SK-N-MC (cell line): ENCODE results near the gene TNFRSF1A.

Experiments
- DNase-seq: peaks from one replicate; pipeline ENCODE4 v3.0.0-alpha.2; 2011; ENCODE audit warnings: low read depth, low spot score
- H3K27ac ChIP-seq: fragments of 200-600 bp; sonication (generic); 2 replicates; pipeline ENCODE4 v1.5.1; 2016; ENCODE audit warnings: mixed run types
- H3K36me3 ChIP-seq: fragments of 200-600 bp; sonication (generic); 2 replicates; pipeline ENCODE4 v1.6.1; 2017; ENCODE audit warnings: antibody characterized with exemption, low read length, mixed read lengths; ENCODE audit not compliant: insufficient read depth
- H3K4me3 ChIP-seq: fragments of 200-600 bp; sonication (generic); 2 replicates; pipeline ENCODE4 v1.5.1; 2016
- H3K9ac ChIP-seq: fragments of 200-600 bp; sonication (generic); 2 replicates; pipeline ENCODE4 v1.8.0; 2017; ENCODE audit warnings: mixed run types, mixed read lengths; ENCODE audit not compliant: insufficient read length
- H3K9me3 ChIP-seq: fragments of 200-600 bp; sonication (generic); 2 replicates; pipeline ENCODE4 v1.6.1; 2017; ENCODE audit warnings: low read depth, mild to moderate bottlenecking, antibody characterized with exemption, low read length, moderate library complexity, mixed read lengths
- EZH2 ChIP-seq: fragments of 200-600 bp; sonication (generic); IDR thresholded peaks from one replicate; pipeline ENCODE4 v1.6.1; 2017; ENCODE audit warnings: antibody characterized with exemption
- FOXP2 ChIP-seq: optimal IDR thresholded peaks from 2 replicates; pipeline ENCODE3; 2011; ENCODE audit warnings: mild to moderate bottlenecking, moderate library complexity; ENCODE audit not compliant: insufficient read depth; ENCODE audit errors: extremely low read length, control extremely low read depth
- POLR2AphosphoS5 ChIP-seq: IDR thresholded peaks from 2 replicates; pipeline ENCODE4 v1.6.1; 2012; ENCODE audit warnings: mild to moderate bottlenecking, low read depth, low read length, borderline replicate concordance

Gene TNFRSF1A

GRCh38 chr12:6284273-6284672 is 57.6 kb downstream of the TNFRSF1A start:
- no peaks in the 10 kb centered on the region for H3K36me3 ChIP-seq
- H3K9me3 ChIP-seq = no peaks in the 10 kb centered on the region
- DNase-seq = no peak
- no peak overlapping the region for H3K9ac ChIP-seq
- no peak overlapping the region for H3K4me3 ChIP-seq
- TF ChIP-seq FOXP2 = no peak
- TF ChIP-seq POLR2AphosphoS5 = no peak
- TF ChIP-seq EZH2 = no peak
- no peak overlapping the region for H3K27ac ChIP-seq

- no peak overlapping the region for H3K27ac ChIP-seq
- no peak overlapping the region for H3K4me3 ChIP-seq
- TF ChIP-seq FOXP2 (no peak), POLR2AphosphoS5 (no peak), EZH2 (no peak)
- H3K36me3 ChIP-seq = no peaks in the 10 kb centered on the region
- H3K9ac ChIP-seq = no peak overlapping the region
- H3K9me3 ChIP-seq = no peaks in the 10 kb centered on the region
- no peak for DNase-seq
Observed at GRCh38 chr12:6282453-6282840, 59.4 kb downstream of the TNFRSF1A start.

- TF ChIP-seq POLR2AphosphoS5 = no peak
- TF ChIP-seq FOXP2 = no peak
- Histone ChIP-seq H3K9me3 (no peaks in the 10 kb centered on the region), H3K4me3 (no peak overlapping the region), H3K36me3 (no peaks in the 10 kb centered on the region), H3K27ac (no peak overlapping the region), H3K9ac (no peak overlapping the region)
- DNase-seq = no peak
Observed at GRCh38 chr12:6281081-6281809, 60.6 kb downstream of the TNFRSF1A start.

GRCh38 chr12:6280672-6281071 is 61.2 kb downstream of the TNFRSF1A start:
- H3K36me3 ChIP-seq = no peaks in the 10 kb centered on the region
- no peak for DNase-seq
- TF ChIP-seq POLR2AphosphoS5 (no peak), EZH2 (no peak), FOXP2 (no peak)
- H3K27ac ChIP-seq = no peak overlapping the region
- no peaks in the 10 kb centered on the region for H3K9me3 ChIP-seq
- H3K9ac ChIP-seq = no peak overlapping the region
- H3K4me3 ChIP-seq = no peak overlapping the region

- DNase-seq = no peak
- no peak overlapping the region for H3K9ac ChIP-seq
- H3K9me3 ChIP-seq = no peaks in the 10 kb centered on the region
- H3K27ac ChIP-seq = no peak overlapping the region
- no peak overlapping the region for H3K4me3 ChIP-seq
- no peaks in the 10 kb centered on the region for H3K36me3 ChIP-seq
- no peak for TF ChIP-seq POLR2AphosphoS5
- TF ChIP-seq EZH2 = no peak
- no peak for TF ChIP-seq FOXP2
Observed at GRCh38 chr12:6280053-6280469, 61.8 kb downstream of the TNFRSF1A start.

- Histone ChIP-seq H3K9me3 (no peaks in the 10 kb centered on the region), H3K9ac (no peak overlapping the region), H3K4me3 (no peak overlapping the region), H3K27ac (no peak overlapping the region), H3K36me3 (no peaks in the 10 kb centered on the region)
- no peak for DNase-seq
- no peak for TF ChIP-seq FOXP2
- no peak for TF ChIP-seq EZH2
- TF ChIP-seq POLR2AphosphoS5 = no peak
Observed at GRCh38 chr12:6279631-6280030, 62.2 kb downstream of the TNFRSF1A start.

GRCh38 chr12:6279256-6279628 is 62.6 kb downstream of the TNFRSF1A start:
- no peaks in the 10 kb centered on the region for H3K9me3 ChIP-seq
- no peak overlapping the region for H3K9ac ChIP-seq
- no peak for DNase-seq
- no peak overlapping the region; the same call in 1 of the 2 replicates for H3K4me3 ChIP-seq
- TF ChIP-seq FOXP2 (no peak), EZH2 (no peak)
- no peak overlapping the region for H3K27ac ChIP-seq
- H3K36me3 ChIP-seq = no peaks in the 10 kb centered on the region
